NCI-H2081 (cell line): ENCODE measurements around the gene F10.
"Not testable (repeated sequence)": the region's sequence is repeated elsewhere in the genome, so short reads cannot be mapped to it uniquely, and the experiment has no call there.

Source experiments
- DNase-seq, 2 experiments: peaks; one replicate each; lab custom pipeline; 2025; lab: John Stamatoyannopoulos, UW

The F10 gene

DNA sequence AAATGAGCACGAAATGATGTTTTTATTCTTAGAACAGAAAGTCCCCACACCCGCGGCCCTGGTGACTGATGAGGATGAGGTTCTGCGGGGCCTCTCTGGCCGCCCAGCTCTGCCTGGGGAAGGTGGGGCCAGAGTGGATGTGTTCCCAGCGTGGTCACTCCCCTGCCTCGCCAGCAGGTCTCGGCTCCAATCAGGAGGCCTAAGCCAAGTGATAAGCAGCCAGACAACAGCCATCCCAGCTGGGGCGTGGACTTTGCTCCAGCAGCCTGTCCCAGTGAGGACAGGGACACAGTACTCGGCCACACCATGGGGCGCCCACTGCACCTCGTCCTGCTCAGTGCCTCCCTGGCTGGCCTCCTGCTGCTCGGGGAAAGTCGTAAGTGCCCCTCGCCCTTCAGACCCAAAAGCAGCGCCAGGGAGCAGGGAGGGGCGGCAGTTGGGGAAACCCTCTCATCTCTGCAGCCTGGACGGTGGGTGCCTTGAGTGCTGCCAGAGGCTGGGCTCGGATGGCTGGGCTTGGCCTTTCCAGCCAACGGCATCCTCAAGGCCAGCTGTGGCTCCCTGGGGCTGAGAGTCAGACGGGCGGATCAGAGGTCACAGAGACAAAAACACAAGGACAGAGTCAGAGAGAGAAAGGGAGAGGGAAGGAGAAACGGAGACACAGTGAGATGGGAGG, at the start of gene F10:
F10 (plus strand) TSS at position 250 of the 676 bp plus-strand sequence; CDS start at position 307, 57 bp downstream.
- no peak for DNase-seq

DNA sequence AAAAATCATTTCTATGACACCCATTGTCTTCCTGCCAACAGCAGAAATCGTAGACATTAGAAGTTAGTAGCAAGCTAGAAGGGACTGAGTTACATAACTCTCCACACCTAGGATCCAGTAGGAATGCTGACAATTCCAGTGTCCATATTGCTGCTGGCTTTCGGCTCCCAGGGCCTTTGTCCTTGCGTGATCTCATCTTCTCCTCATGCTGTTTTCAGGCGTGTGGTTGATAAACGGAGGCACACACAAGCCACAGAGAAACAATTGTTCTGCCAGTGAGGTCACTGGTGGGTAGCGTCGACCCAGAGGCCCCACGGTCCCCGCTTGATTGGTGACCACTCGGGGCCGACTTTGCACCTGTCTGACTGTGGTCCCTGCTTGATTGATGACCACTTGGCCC, 48.7 kb upstream of the F10 start:
- no peak for DNase-seq

DNA sequence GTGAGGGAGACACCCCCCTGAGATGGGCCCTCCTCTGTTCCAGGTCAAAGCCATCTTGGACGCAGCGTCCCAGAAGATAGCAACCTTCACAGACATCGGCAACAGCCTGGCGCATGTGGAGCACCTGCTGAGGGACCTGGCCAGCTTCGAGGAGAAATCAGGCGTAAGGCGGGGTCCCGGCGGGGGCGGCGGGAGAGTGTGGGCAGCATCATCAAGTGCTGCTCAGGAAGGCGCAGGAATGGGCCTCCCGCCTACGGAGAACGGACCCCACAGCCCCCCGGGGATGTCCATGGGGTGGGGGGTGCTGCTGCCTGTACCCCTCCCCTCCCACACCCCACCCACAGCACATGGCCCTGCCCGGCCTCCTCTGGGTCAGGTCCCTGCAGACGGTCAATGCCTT, 48.2 kb upstream of the F10 start:
- DNase-seq, result no peak

DNA sequence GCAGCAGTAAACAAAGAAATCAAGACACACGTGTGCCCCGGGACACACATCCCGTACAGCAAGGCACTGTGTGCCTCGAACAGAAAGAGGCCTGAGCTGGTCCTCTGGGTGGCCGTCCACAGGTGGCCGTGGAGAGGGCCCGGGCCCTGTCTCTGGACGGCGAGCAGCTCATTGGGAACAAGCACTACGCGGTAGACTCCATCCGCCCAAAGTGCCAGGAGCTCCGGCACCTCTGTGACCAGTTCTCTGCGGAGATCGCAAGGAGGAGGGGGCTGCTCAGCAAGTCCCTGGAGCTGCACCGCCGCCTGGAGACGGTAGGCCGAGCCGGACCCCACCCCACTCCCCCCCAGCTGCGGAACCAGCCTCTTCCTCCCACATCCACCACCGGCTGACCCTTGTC, 47.7 kb upstream of the F10 start:
- DNase-seq, result no peak

DNA sequence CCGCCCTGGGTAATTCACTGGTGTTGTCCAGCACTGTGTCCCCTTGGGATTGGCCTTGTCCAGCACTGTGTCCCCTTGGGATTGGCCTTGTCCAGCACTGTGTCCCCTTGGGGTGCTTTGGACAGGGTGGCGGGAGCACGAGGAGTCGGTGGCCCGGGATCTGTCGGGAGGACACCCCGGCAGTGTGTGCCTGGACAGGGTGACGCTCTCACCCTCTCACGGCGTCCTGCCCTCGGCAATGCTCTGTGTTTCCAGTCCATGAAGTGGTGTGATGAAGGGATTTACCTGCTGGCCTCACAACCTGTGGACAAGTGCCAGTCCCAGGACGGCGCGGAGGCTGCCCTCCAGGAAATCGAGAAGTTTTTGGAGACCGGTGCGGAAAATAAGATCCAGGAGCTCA, 46.9 kb upstream of the F10 start:
- no peak for DNase-seq

DNA sequence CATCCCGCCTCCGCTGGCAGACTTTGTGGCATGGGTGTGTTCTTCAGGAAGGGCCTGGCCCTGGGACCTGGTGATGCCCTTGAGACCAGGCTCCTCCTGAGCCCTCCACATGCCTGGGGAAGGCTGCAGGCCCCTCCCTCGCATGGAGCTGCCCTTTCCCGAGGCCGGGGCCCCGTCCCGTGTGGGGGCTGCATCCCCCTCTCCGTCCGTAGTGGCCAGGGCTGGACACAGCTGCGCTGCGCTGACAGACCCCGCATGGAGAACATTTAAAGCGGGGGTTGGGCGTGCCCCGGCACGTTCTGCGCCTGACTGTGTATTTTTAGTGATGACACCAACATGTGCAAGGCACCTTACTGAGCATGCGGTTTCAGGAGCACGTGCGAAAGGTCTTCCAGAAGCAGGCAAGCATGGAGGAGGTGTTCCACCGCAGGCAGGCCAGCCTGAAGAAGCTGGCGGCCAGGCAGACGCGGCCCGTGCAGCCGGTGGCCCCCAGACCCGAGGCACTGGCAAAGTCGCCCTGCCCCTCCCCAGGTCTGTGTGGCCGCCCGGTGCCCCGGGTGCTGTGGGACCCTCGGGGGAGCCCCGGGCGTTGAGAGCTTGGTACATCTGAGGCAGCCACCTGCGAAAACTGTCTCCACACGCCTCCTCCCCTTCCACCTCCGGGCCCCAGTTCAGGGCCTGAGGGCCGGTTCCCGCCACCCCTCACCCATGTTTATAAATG, 45.8 kb upstream of the F10 start:
- DNase-seq, result no peak

DNA sequence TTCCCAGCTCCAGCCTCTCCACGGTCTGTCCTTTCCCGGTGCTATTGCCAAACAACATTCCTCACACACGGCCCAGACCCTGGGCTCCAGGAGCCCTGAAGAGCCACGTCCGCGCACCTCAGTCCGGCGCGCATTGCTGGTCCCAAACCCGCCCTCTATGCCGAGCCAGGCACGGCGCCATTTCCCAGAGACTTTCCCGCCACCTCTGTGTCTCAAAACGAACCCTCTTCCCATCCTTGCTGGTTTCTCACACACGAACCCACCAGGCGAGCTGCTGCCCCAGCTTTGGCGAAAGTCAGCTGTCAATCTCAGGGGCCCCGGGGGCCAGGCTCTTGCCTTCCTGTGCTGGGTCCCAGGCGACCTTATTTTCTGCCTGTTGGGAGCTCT, 45.0 kb upstream of the F10 start:
- no peak for DNase-seq

DNA sequence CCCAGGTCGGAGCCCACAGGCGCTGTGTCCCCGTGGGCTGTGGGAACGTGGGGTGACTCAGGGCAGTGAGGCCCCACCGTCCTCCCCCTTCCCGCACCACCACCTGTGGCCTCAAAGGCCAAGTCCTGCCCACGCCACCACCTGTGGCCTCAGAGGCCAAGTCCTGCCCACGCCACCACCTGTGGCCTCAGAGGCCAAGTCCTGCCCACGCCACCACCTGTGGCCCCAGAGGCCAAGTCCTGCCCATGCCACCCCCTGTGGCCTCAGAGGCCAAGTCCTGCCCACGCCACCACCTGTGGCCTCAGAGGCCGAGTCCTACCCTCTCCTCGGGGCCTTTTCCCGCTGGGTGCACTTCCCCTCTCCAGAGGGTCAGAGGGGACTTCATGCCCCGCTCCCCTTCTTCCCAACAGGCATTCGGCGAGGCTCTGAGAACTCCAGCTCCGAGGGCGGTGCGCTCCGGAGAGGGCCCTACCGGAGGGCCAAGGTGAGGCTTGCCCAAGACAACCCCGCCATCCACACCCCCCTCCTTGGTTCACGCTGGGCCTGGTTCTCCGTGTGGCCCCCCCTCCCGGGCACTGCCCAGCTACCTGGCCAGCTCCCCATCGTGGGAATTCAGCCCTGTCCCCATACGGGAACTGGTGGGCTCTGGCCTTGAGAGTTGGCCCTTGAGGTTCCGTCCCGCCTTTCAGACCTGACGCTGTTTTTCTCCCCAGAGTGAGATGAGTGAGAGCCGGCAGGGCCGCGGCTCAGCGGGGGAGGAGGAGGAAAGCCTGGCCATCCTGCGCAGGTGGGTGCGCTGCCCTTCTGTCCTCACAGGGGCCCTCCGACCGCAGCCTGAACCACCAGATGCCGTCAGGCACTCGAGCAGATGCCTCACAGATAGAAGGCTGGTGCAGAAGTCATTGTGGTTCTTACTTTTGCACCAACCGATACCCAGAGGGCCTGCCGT, 44.4 kb upstream of the F10 start:
- no peak for DNase-seq

DNA sequence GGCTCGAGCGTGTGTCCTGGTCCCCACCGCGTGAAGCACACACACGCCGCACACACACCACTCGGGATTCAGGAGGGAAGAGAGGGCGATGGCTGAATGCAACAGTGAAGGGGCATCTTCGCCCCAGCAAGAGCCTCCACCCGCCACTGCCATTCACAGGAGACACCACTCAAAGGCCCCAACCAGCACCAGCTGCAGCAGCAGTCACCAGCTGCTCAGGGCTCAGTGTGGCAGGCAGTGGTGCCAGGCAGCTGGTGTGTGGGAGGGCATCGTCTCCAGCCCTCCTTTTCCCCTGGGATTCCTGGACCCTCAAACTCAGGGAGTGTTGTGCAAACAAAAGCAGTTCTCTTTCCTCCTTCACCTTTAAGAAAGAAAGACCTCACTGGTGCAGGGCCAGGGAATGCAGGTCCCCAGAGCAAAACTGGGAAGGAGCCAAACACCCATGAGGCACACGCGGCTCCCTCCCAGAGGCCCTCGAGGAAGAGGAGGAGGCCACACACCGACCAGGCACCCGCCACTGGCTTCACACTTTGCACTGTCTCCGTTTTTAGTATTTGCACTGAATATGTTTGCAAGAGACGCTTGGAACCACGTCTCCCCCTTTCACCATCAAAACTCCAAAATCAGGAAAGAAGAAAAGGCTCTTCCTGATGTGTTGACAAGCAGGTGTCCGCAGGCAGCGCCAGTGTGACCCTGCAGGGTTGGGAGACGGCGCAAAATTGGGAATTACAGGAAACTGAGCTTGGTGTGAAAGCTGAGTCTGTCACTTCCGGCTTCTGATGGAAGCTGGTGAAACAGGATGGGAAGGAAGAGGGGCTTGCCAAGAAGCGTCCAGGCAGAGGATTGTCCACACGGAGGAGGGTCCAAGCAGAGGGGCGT, 43.5 kb upstream of the F10 start:
- no peak for DNase-seq

DNA sequence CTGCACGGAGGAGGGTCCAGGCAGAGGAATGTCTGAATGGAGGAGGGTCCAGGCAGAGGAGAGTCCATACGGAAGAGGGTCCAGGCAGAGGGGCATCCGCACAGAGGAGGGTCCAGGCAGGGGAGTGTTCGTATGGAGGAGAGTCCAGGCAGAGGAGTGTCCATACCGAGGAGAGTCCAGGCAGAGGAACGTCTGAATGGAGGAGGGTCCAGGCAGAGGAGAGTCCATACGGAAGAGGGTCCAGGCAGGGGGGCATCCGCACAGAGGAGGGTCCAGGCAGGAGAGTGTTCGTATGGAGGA, 42.9 kb upstream of the F10 start:
- not testable (repeated sequence) for DNase-seq

DNA sequence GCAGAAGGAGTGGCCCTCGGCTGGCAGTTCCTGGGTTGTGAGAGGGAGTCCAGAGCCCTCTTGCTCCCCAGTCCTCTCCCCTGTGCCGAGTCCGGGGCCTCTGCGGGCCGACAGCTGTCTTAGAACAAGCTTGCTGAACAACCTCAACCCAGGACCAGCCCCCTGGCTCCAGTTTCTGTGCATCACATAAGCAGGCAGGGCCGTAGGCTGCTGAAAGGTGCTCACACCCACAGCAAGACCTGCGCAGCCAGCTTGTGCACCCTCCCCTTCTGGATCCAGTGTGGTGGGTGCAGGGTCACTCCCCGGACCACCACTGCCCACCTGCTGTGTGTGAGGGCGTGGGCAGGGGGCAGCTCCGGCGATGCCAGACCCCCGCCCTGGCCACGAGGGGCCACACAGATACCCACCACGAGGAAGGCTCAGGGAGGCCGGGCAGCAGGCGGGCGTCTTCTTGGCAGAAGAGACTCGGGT, 42.2 kb upstream of the F10 start:
- DNase-seq, result no peak

DNA sequence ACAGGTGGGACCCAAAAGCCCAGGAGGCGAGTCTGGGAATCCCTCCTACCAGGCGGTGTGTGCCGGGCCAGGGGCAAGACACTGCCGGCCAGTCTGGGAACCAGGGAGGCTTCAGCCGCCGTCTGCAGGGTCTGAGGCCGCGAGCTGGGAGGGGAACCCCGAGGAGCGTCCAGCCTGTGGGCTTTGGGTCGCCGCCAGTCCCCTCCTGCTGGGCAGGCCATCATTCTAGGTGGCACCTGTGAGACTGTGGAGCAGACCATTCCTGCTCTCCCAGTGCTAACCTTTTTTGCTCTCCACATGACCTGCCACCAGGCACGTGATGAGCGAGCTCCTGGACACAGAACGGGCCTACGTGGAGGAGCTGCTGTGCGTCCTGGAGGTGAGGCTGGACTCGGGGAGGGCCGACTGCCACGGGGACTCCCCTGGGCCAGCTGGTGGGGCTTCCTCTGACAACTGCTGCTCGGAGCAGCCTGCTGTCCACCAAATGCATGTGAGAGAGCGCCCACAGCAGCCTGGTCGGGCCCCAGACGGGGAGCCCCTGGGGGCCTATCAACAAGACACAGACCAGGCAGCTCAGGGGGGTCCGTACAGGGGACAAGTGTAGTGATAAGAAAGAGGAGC, 41.6 kb upstream of the F10 start:
- DNase-seq, result no peak

DNA sequence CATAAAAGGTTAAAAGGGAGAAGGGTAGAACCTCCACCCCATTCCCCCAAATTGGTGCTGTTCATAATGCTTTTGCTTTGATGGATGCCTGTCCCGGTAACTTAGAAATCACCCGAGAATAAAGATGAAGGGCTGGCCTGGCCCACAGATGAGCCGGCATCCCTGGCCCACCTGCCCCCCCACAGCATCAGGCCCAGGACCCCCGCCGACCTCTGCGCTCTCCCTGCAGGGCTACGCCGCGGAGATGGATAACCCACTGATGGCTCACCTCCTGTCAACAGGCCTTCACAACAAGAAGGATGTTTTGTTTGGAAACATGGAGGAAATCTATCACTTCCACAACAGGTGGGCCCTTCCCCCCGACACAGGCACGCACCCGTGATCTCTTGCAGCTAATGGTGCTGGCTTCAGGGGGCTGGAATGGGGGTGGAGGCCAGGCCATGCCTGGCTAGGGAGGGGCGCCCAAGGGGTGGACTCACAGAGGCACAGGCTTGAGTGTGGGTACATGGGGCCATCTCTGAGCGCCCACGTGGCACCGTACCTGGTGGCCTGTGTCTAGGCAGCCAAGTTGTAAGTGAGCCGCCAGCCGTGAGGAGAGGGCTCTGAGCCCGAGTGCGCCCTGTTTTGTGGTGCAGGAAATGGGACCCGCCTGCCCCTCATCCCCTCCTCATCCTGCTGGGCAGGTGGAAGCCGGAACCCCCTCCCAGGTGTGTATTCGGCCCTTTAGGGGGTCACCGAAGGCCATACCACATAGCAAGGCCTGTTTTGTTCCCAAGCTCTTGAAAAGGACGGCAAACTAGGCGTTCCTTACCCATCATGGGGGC, 40.2 kb upstream of the F10 start:
- no peak for DNase-seq

DNA sequence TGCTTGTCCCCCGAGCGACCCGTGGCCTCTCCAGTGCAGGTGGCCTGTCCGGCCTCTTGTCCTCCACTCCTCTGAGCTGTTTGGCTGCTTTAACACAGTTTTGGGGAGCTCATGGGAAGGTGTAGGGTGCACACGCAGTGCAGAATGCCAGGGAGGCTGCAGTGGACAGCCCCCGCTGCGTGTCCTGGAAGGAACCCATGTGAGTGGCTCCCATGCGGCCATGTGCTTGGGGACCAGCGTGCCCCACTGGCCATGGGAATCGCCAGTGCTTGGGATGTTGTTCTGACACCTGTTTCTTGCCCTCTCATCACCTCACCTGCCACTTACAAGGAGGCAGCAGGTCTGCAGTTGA, 39.6 kb upstream of the F10 start:
- no peak for DNase-seq

DNA sequence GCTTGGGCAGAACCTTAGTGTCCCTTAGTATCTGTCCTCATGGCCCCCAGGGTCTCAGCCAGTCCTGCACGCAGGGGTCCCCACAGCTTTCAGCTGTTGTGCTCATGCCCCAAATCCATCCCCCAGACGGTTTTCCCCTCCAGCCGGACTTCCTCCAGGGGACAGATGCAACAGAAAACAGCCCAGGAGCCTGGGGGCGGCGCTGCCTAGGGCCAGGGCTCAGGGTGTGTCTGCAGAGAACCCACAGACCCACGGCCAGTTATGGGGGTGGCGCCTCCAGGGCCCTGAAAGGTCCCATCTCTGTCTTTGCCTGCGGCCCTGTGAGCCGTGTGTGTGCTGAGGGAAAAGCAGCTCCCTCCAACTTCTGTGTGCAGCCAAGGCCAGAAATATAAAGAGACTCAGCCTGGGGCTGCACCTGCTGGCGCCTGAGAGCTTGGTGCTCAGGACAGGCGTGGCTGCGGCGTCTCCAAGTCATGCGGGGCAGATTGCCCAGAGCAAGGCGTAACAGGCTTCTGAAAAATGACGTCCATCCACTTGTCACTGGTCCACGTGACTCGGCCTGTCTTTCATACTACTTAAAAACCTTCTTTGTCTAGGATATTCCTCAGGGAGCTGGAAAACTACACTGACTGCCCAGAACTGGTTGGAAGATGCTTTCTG, 39.1 kb upstream of the F10 start:
- no peak for DNase-seq

DNA sequence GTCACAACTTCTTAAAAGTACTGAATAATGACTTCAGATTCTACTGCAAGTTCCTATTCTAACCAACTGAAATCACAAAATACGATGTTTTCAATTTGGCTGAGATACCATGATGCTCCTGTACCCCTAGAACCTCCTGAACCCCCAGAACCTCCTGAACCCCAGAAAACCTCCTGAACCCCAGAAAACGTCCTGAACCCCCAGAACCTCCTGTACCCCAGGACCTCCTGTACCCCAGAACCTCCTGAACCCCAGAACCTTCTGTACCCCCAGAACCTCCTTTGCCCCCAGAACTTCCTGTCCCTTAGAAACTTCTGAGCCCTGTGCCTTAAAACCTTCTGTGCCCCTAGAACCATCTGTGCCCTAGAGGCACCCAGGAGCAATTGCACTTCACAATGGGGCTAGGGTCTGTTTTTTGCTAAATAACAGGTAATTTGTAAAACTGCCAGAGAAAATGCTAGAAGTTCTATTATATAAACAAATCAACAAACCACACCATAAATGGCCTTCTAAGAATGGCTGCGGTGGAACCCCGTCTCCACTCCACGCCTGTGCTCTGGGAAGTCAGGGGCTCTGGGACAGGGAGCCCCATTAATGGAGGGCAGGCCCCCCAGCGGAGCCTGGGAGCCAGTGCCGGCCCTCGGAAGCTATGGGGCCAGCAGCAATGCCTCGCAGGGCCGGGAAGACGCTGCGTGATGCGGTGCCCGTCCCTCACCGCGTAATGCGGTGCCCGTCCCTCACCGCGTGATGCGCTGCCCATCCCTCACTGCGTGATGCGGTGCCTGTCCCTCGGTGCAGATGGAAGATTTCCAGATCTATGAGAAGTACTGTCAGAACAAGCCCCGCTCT, 38.3 kb upstream of the F10 start:
- DNase-seq, result no peak

DNA sequence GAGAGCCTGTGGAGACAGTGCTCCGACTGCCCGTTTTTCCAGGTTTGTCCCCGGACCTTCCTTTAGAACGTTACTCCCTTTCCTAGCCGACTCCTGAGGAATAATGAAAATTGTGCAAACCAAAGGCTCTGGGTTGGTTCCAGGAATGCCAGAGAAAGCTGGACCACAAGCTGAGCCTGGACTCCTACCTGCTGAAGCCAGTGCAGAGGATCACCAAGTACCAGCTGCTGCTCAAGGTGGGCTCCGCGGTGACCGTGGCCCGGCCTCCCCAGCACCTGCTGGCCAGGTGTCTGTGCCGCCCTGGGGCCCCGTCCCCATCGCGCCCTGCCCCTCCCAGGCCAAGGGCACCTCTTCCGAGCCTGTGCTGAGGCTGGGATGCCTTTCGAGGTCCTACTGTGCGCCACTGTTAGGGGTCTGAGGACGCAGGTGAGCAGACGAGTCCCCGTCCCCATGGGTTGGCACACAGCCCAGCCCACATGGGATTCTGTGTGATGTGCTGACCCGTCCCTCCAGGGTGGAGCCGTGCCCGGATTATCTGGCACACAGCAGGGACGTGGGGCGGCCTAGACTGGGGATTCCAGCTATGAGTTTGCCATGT, 37.6 kb upstream of the F10 start:
- DNase-seq, result no peak

DNA sequence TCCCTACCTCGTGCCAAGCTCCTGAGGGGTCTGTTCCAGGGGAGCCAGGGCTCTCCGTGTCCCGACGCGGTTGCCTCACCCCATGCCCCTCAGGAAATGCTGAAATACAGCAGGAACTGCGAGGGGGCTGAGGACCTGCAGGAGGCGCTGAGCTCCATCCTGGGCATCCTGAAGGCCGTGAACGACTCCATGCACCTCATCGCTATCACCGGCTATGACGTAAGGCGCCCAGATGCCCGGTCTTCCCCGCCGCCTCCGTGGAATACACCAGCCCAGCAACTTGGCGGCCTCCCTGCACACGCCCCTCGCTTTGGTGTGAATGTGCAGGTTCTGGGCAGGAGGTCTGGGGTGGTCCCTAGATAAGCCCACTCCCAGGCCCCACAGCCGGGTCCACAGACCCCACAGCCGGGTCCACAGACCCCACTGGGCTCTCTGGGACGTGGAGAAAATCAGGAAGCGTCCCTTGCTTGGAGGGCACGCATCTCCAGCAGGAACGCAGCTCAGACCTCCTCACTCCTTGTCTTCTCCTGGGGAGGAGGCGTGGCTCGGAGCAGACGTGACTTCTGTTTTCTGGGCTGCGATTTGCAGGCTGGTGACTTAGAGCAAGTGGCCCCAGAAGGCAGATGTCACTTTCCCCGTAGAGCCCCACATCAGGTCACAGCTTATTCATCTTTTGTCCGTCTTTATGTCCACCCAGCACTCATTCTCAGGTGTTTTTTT, 36.4 kb upstream of the F10 start:
- DNase-seq, result no peak
